H7 (cell line): ENCODE data around the gene SOX18. TPM values are rescaled to one million over a fixed set of nuclear protein-coding genes. Genes with fewer than 3 reads are reported as not detected.

Experiments used
- DNase-seq: peaks from one replicate; pipeline ENCODE4 v3.0.0; 2012
- H3K27me3 ChIP-seq: 2 replicates; pipeline ENCODE4 v1.6.0; 2011; ENCODE audit warnings: mild to moderate bottlenecking, low read length; ENCODE audit not compliant: control insufficient read depth, insufficient read depth
- H3K36me3 ChIP-seq: replicated peaks from 2 replicates; pipeline ENCODE4 v1.5.1; 2011; ENCODE audit warnings: low read length; ENCODE audit not compliant: control insufficient read depth, insufficient read depth
- H3K4me3 ChIP-seq: 2 replicates; pipeline ENCODE4 v1.5.1; 2011; ENCODE audit warnings: low read depth, mild to moderate bottlenecking, control low read depth, low read length, moderate library complexity; ENCODE audit not compliant: insufficient read depth
- total RNA-seq: library from RNA; depleted of rRNA; stranded (reverse); fragments of >200 nt; shearing (Covaris generic); gene quantifications from 2 replicates; pipeline ENCODE4 v1.2.3, GENCODE V29; 2014

The SOX18 gene
- total RNA-seq, 1 experiment from 2014 or later, result 1.2 TPM

GRCh38 chr20:64083804-64084684 is 34.6 kb upstream of the SOX18 start, which contains the start of gene LKAAEAR1:
Gene LKAAEAR1, minus strand, starts transcription at chr20:64084398. Its CDS starts 179 bp downstream, at chr20:64084219.
- peak; percentile 88 for DNase-seq
- Histone ChIP-seq H3K36me3 (no peaks in the 10 kb centered on the region), H3K4me3 (peak within 1 kb of the TSS; percentile 64), H3K27me3 (peaks cover 38% of the 10 kb centered on the region)

GRCh38 chr20:64083378-64083803 is 34.0 kb upstream of the SOX18 start:
- Histone ChIP-seq H3K27me3 (peaks cover 38% of the 10 kb centered on the region), H3K36me3 (no peaks in the 10 kb centered on the region), H3K4me3 (peak overlapping the region; percentile 64)
- DNase-seq, result peak; percentile 97

GRCh38 chr20:64082820-64083377 is 33.5 kb upstream of the SOX18 start:
- no peaks in the 10 kb centered on the region for H3K36me3 ChIP-seq
- H3K27me3 ChIP-seq, result peaks cover 38% of the 10 kb centered on the region
- H3K4me3 ChIP-seq, result peak overlapping the region; percentile 28
- no peak for DNase-seq

GRCh38 chr20:64082126-64082731 is 32.8 kb upstream of the SOX18 start:
- peak; percentile 86 for DNase-seq
- Histone ChIP-seq H3K36me3 (no peaks in the 10 kb centered on the region), H3K4me3 (no peak overlapping the region), H3K27me3 (peaks cover 38% of the 10 kb centered on the region)

GRCh38 chr20:64081624-64081964 is 32.2 kb upstream of the SOX18 start:
- Histone ChIP-seq H3K27me3 (peaks cover 38% of the 10 kb centered on the region), H3K36me3 (no peaks in the 10 kb centered on the region), H3K4me3 (no peak overlapping the region)
- DNase-seq, result no peak

- Histone ChIP-seq H3K27me3 (peaks cover 38% of the 10 kb centered on the region), H3K4me3 (peak overlapping the region; percentile 79), H3K36me3 (no peaks in the 10 kb centered on the region)
- DNase-seq, result no peak
These were observed 31.6 kb upstream of the SOX18 start for GRCh38 chr20:64080813-64081623.

- H3K36me3 ChIP-seq, result no peaks in the 10 kb centered on the region
- peak within 1 kb of the TSS; percentile 79 for H3K4me3 ChIP-seq
- DNase-seq, result peak; percentile 80
- peaks cover 36% of the 10 kb centered on the region for H3K27me3 ChIP-seq
These were observed 30.8 kb upstream of the SOX18 start, which contains the start of gene OPRL1 for GRCh38 chr20:64080013-64080812. Gene OPRL1, plus strand, starts transcription at chr20:64080082. Its CDS starts 12,639 bp downstream, at chr20:64092721.

- Histone ChIP-seq H3K36me3 (no peaks in the 10 kb centered on the region), H3K4me3 (peak within 1 kb of the TSS; percentile 79), H3K27me3 (peaks cover 28% of the 10 kb centered on the region)
- peak; percentile 99 for DNase-seq
These were observed 30.0 kb upstream of the SOX18 start, which contains the start of gene RGS19 for GRCh38 chr20:64079273-64080012. Gene RGS19, minus strand, starts transcription at chr20:64079518. Its CDS starts 2,632 bp downstream, at chr20:64076886.

- no peaks in the 10 kb centered on the region for H3K36me3 ChIP-seq
- DNase-seq, result no peak
- peaks cover 23% of the 10 kb centered on the region for H3K27me3 ChIP-seq
- peak overlapping the region; percentile 75 for H3K4me3 ChIP-seq
These were observed 29.5 kb upstream of the SOX18 start for GRCh38 chr20:64078934-64079272.

- Histone ChIP-seq H3K4me3 (no peak overlapping the region), H3K27me3 (peaks cover 18% of the 10 kb centered on the region), H3K36me3 (no peaks in the 10 kb centered on the region)
- peak; percentile 74 for DNase-seq
These were observed 28.6 kb upstream of the SOX18 start for GRCh38 chr20:64077876-64078551.

GRCh38 chr20:64077541-64077875 is 28.1 kb upstream of the SOX18 start:
- Histone ChIP-seq H3K27me3 (peaks cover 14% of the 10 kb centered on the region), H3K36me3 (no peaks in the 10 kb centered on the region), H3K4me3 (no peak overlapping the region)
- no peak for DNase-seq

GRCh38 chr20:64077094-64077493 is 27.7 kb upstream of the SOX18 start:
- no peaks in the 10 kb centered on the region for H3K36me3 ChIP-seq
- H3K27me3 ChIP-seq, result peaks cover 10% of the 10 kb centered on the region
- no peak overlapping the region for H3K4me3 ChIP-seq
- DNase-seq, result no peak
